Posterior vena cava (tissue), 2 donors: ENCODE measurements around the gene SCAANT1. TPM values are rescaled to one million over a fixed set of nuclear protein-coding genes. Genes with fewer than 3 reads are reported as not detected.
A peak's percentile ranks its signal among the peaks of the same experiment; 100 is the strongest.

Experiments used
- DNase-seq: peaks from one replicate; pipeline ENCODE4 v3.0.0-alpha.2; 2020; ENCODE audit warnings: low spot score
- intact Hi-C, 2 donors: fragments of 100-400 bp; cut with DNase I; formaldehyde crosslinking; loops; one replicate each; pipeline versions ENCODE4 v1.14.1 to v1.14.2; 2022 to 2023
- long read RNA-seq, 2 donors: library from polyadenylated mRNA; unstranded; transcript quantifications; one replicate each; pipeline ENCODE4 v2.0.0, GENCODE V29; 2020 to 2021
- total RNA-seq, 2 donors: library from RNA; stranded (reverse); fragmentation: NEBNext Ultra II Directional; extraction: Animal tissue kit (Norgen Biotek cat#: 25700); gene quantifications; one replicate each; pipeline ENCODE4 v1.2.1, GENCODE V29; 2021
- donor health status: DM: yes; HTN: yes; CAD: no.
- donor health status: DM: yes; HTN: yes; CAD: no.

Gene SCAANT1
- not detected for total RNA-seq
- long read RNA-seq, donor 1, result 0 reads
- long read RNA-seq, donor 2, result 0 reads

DNA sequence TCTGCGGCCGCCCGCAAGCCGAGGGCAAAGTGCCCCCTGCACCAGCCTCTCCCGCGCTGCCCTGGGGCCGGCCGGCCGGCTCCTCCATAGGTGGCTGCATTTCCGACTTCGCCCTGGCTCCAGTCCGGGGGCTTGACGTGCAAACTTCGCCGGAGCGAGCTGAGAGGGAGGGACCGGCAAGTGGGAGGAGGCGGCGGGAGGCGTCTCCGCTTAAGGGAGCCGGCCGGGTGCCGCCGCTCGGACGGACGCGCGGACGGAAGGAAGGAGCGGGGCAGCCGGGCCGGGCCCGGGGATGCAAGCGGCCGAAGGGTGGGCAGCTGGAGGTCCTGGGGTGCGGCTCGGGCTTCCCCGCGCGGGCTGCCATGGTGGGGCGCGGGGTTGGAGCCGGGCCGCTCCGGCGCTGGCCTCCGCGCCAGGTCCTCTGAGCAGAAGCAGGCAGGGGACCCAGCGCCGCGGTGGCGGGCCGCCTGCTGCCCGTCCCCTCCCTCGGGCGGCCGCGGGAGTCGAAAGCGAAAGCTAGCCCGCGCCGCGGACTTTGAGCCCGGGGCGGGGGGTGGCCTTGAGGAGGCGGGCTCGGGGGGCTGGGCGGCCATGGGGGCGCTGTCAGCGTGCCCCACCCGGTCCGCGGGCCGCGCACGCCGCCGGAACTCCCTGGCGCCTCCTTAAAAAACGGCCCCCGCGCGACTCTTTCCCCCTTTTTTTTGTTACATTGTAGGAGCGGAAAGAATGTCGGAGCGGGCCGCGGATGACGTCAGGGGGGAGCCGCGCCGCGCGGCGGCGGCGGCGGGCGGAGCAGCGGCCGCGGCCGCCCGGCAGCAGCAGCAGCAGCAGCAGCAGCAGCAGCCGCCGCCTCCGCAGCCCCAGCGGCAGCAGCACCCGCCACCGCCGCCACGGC lies at the start of gene SCAANT1:
Gene SCAANT1, minus strand, starts transcription at position 511 of the 895 bp plus-strand sequence.
- DNase-seq, result peak; percentile 97
- intact Hi-C loops, result loop anchor here (10.0 kb wide), 1 partner anchor 83 kb away; no protein-coding TSS in a partner anchor

DNA sequence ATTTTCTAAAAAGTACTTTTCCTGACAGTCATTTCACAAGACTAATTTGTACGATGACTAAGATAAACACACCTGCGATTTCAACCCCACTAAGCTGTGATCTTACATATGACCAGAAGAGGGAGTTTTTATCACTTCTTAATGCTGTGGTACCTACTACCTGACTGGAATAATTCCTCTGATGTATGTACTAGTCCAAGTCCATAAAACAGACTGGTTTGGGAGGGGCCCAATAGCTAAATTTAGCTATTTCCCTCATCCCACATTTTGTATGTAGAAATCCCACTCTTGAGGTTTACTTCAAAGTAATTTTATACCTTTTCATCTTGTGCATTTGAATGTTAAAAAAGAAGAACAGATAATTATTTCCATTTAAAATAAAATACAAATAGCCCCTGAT lies 49.7 kb upstream of the SCAANT1 start:
- intact Hi-C loops, result no loop called here
- no peak for DNase-seq

DNA sequence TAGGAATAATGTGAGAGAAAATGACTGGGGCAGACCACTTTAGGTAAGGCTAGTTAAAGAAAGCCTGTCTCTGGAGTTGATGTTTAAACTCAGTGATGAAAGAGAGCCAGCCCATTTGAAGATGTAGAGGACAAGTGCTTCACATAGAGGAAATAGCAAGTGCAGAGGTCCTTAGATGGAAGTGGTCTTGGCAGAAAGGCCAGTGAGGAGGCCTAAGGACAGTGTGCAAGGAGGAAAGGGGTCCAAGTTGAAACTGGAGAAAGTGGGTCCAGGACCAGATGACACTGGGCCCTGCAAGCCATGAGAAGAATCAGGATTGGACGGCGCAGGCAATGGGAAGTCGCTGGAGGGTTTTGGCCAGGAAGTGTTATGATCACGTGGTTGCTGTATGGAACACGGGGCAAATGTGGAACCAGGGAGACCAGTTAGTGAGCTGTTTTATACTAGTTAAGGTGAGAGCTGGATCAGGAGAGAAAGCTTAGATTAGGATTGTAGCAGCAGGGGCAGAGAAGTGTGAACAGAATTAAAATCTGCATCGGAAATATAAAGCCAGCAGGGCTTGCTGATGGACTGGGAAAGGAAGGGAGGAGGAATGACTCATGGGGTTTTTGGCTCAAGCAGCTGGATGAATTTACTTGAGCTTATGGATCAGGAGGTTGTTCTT lies 48.0 kb upstream of the SCAANT1 start:
- intact Hi-C loops, result no loop called here
- no peak for DNase-seq

DNA sequence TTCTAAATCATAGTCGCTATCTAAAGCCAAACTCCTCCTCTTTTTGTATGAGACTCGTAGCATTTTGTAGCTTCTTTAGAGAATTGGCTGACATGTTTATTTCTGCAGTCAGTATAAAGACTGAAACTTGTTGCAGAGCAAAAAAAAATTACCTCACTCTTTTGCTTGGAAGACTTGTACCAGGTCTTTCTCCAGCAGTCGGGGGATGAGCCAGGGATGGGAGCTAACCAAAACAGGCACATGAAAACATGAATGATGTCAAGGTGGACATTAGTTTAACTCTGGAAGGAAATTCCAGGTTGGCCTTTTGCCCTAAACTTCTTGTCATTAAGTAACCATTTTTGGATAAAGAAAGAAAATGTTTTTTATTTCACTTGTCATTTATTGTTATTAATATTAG lies 47.0 kb upstream of the SCAANT1 start:
- intact Hi-C loops, result no loop called here
- no peak for DNase-seq

DNA sequence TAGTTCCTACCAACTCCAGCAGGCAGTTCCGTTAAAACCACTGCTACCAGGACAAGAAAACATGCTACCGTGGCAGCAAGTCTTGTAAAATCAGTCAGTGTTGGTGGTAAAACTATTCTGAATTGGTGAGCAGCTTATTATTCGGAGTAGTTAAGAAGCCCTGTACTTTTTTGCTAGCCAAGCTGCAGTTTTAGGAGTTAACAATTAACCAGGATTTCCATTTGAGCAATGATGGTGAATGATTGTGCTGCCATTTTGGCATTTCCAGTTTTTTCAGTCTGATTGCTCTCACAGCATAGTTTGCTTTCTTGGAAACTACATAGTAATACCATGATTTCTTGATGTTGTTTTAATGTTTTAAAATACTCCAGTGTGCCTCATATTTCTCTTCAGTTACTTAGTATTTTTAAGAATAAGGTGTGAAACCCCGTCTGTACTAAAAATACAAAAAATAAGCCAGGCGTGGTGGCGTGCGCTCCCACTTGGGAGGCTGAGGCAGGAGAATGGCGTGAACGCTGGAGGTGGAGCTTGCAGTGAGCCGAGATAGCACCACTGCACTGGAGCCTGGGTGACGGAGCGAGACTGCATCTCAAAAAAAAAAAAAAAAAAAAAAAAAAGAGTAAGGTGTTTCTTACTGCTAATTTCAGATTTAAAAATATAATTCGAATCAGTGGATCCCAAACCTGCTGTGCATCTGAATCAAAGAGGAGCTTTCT lies 43.8 kb upstream of the SCAANT1 start:
- no peak for DNase-seq
- intact Hi-C loops, result no loop called here

DNA sequence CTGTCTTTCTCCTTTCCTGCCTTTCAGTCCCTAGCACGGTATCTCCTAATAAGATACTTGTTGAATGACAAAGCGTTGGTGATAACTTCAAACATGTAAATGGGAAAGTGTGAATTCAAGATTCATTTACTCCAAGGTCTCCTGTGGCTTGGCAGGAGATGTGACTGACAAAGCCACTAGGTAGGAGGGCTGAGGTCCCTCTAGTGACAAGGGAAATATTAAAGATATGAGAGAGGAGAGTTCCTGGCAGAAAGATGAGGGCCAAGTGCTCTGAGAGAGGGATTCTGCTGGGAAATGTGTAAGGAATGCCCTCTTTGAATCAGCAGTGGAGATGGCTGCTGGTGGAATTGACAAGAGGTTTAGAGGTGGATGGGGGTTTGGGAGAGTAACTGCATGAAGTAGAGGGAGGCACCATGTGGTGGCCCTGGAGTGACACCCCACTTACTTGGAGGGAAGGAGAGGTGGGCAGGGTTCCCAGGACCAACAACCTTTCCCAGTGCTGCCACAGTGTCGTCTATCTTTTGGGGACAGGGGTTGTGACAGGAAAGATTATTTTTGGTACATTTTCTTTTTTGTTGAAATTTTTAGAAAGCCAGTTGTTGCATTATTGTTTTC lies 43.0 kb upstream of the SCAANT1 start:
- intact Hi-C loops, result no loop called here
- no peak for DNase-seq

DNA sequence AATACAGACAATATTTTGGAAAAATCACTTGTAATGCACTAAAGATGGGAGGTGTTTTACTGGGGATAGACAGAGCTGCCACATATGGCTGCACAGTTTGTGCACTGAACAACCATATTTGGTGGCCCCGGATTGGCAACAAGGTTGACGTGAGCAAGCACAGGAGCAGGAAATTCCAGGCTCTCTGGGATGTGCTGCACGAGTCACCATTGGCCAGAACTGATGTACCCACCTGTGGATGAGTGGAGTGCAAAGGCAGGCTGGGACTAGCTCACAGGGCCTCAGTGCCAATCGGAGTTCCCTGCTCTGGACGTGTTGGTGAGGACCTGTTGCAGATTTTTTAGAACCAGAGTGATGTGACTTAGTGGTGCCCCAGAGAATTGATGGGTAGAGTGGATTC lies 42.0 kb upstream of the SCAANT1 start:
- intact Hi-C loops, result no loop called here
- DNase-seq, result no peak

DNA sequence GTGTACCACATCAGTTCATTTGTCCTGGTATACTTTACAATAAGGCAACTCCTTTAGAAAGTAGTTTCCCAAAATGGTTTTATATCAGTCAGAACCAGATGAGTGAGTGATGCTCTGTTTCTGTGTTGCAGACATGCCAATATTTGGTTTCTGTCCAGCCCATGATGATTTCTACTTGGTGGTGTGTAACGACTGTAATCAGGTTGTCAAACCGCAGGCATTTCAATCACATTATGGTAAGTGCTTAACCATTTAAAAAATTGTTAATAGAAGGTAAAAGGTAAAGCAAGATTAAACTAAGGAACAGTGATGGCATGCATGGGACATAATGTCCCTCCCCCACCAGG lies 40.0 kb upstream of the SCAANT1 start:
- intact Hi-C loops, result no loop called here
- DNase-seq, result no peak

DNA sequence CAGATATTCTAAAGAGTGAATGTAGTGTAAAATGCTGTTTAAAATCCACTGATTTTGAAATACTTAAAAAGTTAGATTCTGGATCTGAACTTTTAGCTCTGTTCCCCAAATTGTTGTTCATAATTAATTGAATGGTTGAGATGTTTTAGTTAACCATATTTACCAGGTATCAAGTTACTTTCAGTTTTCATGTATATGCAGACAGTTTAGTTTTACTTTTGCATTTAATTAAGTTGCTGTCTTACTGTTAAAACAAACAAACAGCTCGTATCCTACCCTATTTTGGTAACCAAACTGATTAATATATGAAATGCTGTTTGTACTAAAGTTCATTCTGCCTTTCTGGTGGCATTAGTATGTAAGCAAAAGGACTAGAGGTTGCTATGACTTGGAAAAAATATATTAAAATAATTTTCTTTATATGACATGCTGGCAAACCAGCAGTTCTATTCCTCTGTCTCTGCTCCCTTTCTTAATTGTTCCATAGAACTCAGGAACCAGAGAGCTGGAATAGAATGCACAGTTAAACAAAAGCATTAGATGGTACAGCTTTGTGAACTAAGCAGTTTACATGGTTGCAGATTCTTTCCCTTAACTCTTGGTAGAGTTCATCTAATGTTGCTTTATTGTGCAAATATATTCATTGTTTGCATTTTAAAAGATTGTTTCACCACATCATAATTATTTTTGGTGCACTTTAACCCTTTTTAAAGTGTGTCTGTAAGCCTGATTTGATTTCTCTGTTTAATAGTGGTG lies 39.5 kb upstream of the SCAANT1 start:
- no peak for DNase-seq
- intact Hi-C loops, result no loop called here

DNA sequence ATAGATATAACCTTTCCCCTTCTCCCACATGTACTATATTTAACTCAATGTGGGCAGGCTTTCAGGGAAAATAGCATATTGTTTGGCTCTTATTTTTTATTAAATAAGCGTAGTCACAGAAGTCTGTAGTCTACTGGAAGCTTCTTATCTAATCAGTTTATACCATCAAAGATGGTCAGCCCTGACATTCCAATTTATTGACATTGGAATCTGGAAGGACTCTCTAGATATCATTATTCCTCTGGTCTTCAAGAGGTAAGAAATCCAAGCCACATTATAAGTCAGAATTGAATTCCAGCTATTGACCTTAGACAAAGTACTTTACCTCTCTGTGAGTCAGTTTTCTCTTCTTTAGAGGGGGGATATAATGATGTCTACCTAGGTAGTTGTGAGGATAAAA lies 38.5 kb upstream of the SCAANT1 start:
- intact Hi-C loops, result no loop called here
- DNase-seq, result no peak

DNA sequence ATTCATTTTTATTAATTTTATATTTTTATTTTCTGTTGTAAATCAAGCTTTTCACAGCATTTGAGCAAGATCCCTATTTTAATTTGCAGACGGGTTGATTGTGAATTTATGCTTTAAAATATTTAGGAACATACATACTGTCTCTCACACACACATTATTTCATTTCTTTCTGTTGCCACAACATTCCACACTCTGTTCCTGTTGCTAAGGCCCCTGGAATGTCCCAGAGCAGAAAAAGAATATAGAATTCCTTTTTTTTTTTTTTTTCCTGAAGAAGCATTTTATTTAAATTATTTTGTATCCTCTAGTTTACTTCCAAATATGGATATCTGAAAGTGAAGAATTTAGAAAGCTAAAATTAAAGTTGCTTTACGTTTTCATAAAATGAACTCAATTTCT lies 36.8 kb upstream of the SCAANT1 start:
- intact Hi-C loops, result no loop called here

DNA sequence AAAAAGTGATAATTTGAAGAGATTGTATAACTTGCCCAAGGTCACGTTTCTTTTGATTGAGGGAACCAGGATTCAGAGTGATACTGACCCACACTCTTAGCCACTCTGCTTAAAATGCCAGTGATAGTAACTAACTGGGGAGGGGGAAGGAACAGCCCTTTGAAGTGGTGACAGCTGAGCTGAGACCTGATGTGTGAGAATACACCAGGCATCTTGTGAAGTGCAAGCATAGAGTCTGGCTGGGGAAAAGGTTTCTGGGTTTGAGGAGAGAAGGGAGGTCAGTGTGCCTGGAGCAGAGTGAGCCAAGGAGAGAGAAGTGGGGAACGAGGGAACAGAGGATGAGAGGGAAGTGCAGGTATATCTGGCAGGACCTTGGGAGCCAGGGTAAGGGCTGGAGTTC lies 35.4 kb upstream of the SCAANT1 start:
- intact Hi-C loops, result no loop called here
- no peak for DNase-seq

More for the DNA sequence above, 36.8 kb upstream of the SCAANT1 start:
- DNase-seq, result no peak

DNA sequence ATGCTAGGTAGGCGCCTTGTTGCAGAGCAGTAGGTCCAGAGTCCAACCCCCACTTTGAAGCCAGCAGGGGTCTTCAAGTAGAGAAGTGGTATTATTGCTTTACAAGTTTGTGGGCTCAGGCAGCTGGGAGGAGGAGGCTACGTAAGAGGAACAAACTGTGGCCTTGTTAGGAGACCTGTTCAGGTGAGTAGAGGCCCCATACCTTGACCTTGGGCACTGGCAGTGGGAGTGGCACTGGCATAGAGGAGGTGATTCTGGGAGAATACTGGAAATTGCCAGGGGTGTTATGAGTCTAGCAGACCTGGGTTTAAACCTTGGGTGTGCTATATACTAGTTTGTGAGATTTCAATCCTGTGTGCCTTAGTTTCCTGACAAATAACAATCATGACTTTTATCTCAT lies 34.6 kb upstream of the SCAANT1 start:
- DNase-seq, result no peak
- intact Hi-C loops, result no loop called here

DNA sequence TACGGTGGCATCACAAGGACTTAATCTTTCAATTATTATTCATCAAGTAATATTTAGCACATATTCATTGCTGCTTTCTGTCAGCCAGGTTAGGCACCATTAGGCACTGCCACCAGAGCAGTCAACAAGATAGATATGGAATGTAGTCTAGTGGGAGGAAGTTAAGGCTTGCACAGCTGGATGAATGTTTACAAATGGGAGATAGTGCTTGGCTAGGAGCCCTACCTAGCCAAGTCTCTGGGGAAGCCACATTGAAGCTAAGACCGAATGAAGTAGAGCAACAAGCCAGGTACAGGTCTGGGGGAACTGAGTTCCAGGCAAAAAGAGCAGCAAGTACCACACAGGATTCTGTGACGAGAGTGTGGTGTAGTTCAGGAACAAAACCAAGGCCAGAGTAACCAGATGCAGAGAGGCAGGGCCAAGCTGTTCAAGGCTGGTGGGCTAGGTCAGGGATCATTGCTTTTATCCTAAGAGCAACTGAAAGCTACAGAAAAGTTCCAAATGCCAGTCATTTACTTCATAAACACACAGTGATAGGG lies 33.4 kb upstream of the SCAANT1 start:
- intact Hi-C loops, result no loop called here
- DNase-seq, result no peak

DNA sequence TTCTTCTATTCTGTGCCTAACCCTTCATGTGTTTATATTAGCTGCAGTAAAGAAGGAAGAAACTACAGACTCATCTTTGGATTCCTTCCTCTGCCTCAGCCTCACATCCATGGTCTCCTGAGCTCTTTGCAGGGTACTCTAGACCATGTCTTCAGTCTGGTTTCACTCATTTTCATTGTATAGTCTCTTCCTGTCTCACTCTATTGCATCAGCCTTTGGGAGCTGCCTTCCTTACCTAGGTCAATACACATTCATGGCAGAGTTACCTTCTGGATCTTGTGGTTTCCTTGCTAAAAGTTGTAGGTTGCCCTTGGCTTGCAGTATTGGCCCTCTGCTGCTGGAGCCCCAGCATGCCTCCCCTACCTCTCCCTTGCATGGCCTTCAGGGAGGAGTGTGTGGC lies 31.5 kb upstream of the SCAANT1 start:
- no peak for DNase-seq
- intact Hi-C loops, result no loop called here

DNA sequence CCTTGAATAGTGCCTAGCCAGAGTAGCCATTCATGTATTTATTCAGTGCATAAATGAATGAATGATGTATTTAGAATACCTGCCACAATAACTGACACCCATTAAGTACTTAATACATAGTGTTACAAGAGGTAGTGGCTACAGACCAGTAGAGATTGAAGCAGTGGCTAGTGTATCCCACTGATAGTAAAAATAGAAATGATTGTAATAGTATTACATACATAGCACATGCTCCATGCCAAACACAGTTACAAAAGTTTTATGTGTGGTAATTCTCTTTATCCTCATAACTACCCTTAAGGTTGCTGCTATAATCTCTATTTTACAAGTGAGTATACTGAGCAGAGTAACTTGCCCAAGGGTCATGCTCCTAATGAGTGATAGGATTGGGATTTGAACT lies 30.3 kb upstream of the SCAANT1 start:
- intact Hi-C loops, result no loop called here
- DNase-seq, result no peak

DNA sequence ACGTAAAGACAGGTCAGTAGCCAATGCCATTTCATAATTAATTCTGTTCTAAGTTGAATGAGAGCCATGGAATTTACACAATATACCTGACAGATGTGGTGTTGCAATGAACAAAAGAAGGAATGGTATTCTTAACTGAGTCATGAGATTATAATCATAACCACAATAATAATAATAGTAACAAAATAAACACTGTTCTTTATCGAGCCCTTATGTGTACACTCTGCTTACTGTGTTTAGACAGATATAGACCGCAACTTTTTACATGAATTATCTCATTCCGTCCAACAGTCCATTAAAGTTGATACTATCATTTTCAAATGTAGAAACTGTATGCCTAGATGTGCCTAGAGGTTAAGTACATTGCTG lies 28.2 kb upstream of the SCAANT1 start:
- DNase-seq, result no peak
- intact Hi-C loops, result no loop called here

DNA sequence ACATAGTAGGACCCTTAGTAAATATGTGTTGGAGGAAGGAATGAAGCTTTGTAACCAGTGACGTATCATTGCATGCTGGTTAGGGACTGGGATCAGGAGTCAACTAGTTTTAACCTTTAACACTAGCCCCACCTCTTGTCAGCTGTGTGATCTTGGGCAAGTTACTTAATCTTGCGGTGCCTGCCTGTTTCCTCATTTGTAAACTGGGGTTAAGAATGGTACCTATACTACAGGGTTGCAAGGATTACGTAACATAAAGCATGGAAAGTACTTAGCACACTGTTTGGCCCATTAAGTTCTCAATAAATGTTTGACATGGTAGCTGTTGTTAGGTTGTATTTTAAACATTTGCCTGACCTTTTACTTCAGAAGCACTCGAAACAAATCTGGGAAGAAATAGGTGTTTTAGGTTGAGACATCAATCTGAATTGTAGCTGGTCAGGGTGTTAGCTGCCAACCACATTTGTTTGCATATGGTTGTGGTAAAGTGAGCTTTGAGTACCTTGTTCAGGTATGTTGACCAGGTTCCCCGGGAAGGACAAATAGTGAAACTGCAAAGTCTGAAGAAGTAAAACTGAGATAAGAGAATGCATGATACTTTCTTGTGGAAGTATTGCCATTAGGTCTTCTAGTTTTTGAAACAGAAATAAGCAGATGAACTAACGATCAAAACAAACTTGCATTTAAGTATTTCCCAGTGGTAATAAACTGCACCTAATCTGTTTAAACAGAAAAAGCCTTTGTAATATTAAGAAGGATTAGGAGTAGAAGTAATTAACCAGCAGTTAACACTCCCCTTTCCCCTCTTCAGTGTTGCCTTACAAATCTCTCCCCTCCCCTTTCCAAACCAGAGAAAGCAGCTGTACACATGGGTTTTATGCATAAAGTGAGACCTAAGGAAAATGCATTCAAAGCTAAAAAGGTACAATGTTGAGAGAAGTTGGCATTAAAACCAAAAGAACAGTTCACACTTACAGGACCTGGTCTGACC lies 25.8 kb upstream of the SCAANT1 start:
- intact Hi-C loops, result no loop called here
- no peak for DNase-seq
